Transverse colon (tissue), 3 donors: Measurements from ENCODE around the gene ZSCAN1.

Experiments used
- CTCF ChIP-seq, 5 experiments: fragments of 200-600 bp in 3 of 5; fragments of 450-650 bp in 2 of 5; sonication (generic) in 3 of 5; IDR thresholded peaks; 1 replicate in 2 of 5; 2 replicates in 3 of 5; pipeline ENCODE4 v1.5.1; 2016 to 2017; ENCODE audit warnings: antibody characterized with exemption in 5 of 5, inconsistent platforms in 3 of 5, mild to moderate bottlenecking in 2 of 5, moderate library complexity in 1 of 5
- EP300 ChIP-seq: sonication (generic); formaldehyde crosslinking; IDR thresholded peaks from one replicate; pipeline ENCODE4 v1.6.1; 2017; ENCODE audit warnings: antibody characterized with exemption, low read depth
- POLR2A ChIP-seq: fragments of 450-650 bp; IDR thresholded peaks from one replicate; pipeline ENCODE4 v1.6.1; 2016; ENCODE audit warnings: antibody characterized with exemption, mild to moderate bottlenecking, moderate library complexity

- no peak for TF ChIP-seq CTCF (IDR thresholded peaks at IDR 0.05)
- no peak for TF ChIP-seq POLR2A
- TF ChIP-seq EP300 = no peak
Measured at GRCh38 chr19:58052256-58052655, 18.4 kb downstream of the ZSCAN1 start.
